ENCODE results near the gene GNG2.

The GNG2 gene

DNA sequence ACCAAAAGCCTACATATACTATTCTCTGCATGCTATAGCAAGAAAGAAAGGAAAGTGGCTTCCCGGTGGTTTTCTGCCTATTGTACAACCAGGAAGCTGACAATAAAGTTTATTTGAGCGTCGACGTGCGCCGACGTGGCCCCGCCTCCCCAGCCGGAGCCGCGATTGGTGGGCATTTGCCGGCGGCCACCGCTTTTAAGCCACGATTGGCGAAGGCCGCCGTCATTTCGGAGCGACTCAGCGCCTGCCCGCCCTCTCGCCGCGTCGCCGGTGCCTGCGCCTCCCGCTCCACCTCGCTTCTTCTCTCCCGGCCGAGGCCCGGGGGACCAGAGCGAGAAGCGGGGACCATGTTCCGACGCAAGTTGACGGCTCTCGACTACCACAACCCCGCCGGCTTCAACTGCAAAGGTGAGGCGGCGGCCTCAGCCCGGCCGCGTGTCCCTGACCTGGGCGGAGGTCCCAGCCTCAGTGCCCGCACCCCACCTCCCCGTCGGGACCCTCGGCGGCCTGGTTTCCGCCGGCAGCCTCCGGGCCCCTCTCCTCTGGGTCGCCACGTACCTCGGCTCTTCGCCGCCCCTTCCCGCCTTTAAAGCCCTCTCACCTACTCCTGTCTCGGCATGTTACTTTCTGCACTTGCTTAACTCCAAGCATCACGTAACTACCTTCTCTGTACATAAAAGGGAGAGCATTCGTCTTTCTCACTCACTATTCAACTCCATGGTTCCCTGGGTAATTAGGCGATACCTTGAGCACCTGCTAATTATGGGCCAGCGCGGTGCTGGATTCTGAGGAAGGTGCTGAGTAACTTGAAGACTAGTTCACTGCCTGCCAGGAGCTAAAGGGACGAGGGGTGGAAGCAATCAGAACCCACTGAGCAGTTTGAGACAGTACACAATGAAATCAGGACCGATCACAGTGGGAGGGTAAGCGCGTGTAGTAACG is 129.2 kb downstream of the GNG2 start, which contains the start of gene RTRAF (continued):
- TF ChIP-seq SP2 (tag by site-specific recombination; IDR thresholded peaks at IDR 0.05) = peak; percentile 94
- no peak for TF ChIP-seq ZNF146 (tag by site-specific recombination; IDR thresholded peaks at IDR 0.05)
- TF ChIP-seq ZNF24 (tag by site-specific recombination; IDR thresholded peaks at IDR 0.05) = no peak
- TF ChIP-seq ZNF132 (tag by site-specific recombination; IDR thresholded peaks at IDR 0.05; ENCODE audit: borderline replicate concordance) = no peak
- no peak for TF ChIP-seq EGR2 (tag by site-specific recombination; IDR thresholded peaks at IDR 0.05; ENCODE audit: low read depth)
- TF ChIP-seq GLI2 (tag by site-specific recombination; IDR thresholded peaks at IDR 0.05; ENCODE audit: borderline replicate concordance, low read depth) = no peak
- TF ChIP-seq, protein P1, sequence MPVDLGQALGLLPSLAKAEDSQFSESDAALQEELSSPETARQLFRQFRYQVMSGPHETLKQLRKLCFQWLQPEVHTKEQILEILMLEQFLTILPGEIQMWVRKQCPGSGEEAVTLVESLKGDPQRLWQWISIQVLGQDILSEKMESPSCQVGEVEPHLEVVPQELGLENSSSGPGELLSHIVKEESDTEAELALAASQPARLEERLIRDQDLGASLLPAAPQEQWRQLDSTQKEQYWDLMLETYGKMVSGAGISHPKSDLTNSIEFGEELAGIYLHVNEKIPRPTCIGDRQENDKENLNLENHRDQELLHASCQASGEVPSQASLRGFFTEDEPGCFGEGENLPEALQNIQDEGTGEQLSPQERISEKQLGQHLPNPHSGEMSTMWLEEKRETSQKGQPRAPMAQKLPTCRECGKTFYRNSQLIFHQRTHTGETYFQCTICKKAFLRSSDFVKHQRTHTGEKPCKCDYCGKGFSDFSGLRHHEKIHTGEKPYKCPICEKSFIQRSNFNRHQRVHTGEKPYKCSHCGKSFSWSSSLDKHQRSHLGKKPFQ (tag by site-specific recombination; IDR thresholded peaks at IDR 0.05) = no peak
- no peak for TF ChIP-seq ZNF157 (tag by site-specific recombination; IDR thresholded peaks at IDR 0.05)
- no peak for TF ChIP-seq ZSCAN23 (tag by site-specific recombination; IDR thresholded peaks at IDR 0.05)
- no peak for TF ChIP-seq ZNF350 (tag by site-specific recombination; IDR thresholded peaks at IDR 0.05)
- TF ChIP-seq ZNF596 (tag by site-specific recombination; IDR thresholded peaks at IDR 0.05) = peak; percentile 57
- no peak for TF ChIP-seq ZNF48 (tag by site-specific recombination; IDR thresholded peaks at IDR 0.05)
- no peak for TF ChIP-seq BCL11A (tag by site-specific recombination; IDR thresholded peaks at IDR 0.05; ENCODE audit: low read depth)
- TF ChIP-seq ZNF174 (tag by site-specific recombination; IDR thresholded peaks at IDR 0.05) = no peak
- TF ChIP-seq, protein P2, sequence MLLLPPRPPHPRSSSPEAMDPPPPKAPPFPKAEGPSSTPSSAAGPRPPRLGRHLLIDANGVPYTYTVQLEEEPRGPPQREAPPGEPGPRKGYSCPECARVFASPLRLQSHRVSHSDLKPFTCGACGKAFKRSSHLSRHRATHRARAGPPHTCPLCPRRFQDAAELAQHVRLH (tag by site-specific recombination; IDR thresholded peaks at IDR 0.05) = no peak
- TF ChIP-seq, protein P3, sequence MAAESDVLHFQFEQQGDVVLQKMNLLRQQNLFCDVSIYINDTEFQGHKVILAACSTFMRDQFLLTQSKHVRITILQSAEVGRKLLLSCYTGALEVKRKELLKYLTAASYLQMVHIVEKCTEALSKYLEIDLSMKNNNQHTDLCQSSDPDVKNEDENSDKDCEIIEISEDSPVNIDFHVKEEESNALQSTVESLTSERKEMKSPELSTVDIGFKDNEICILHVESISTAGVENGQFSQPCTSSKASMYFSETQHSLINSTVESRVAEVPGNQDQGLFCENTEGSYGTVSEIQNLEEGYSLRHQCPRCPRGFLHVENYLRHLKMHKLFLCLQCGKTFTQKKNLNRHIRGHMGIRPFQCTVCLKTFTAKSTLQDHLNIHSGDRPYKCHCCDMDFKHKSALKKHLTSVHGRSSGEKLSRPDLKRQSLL (tag by site-specific recombination; IDR thresholded peaks at IDR 0.05) = 0 out of 2 replicates have a peak, but pooled peaks have one; percentile 8
- TF ChIP-seq, protein P4, sequence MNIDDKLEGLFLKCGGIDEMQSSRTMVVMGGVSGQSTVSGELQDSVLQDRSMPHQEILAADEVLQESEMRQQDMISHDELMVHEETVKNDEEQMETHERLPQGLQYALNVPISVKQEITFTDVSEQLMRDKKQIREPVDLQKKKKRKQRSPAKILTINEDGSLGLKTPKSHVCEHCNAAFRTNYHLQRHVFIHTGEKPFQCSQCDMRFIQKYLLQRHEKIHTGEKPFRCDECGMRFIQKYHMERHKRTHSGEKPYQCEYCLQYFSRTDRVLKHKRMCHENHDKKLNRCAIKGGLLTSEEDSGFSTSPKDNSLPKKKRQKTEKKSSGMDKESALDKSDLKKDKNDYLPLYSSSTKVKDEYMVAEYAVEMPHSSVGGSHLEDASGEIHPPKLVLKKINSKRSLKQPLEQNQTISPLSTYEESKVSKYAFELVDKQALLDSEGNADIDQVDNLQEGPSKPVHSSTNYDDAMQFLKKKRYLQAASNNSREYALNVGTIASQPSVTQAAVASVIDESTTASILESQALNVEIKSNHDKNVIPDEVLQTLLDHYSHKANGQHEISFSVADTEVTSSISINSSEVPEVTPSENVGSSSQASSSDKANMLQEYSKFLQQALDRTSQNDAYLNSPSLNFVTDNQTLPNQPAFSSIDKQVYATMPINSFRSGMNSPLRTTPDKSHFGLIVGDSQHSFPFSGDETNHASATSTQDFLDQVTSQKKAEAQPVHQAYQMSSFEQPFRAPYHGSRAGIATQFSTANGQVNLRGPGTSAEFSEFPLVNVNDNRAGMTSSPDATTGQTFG (tag by site-specific recombination; IDR thresholded peaks at IDR 0.05; ENCODE audit: borderline replicate concordance) = no peak
- TF ChIP-seq, protein P5, sequence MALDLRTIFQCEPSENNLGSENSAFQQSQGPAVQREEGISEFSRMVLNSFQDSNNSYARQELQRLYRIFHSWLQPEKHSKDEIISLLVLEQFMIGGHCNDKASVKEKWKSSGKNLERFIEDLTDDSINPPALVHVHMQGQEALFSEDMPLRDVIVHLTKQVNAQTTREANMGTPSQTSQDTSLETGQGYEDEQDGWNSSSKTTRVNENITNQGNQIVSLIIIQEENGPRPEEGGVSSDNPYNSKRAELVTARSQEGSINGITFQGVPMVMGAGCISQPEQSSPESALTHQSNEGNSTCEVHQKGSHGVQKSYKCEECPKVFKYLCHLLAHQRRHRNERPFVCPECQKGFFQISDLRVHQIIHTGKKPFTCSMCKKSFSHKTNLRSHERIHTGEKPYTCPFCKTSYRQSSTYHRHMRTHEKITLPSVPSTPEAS (tag by site-specific recombination; IDR thresholded peaks at IDR 0.05) = no peak
- TF ChIP-seq YY1 (tag by site-specific recombination; IDR thresholded peaks at IDR 0.05) = peak; percentile 50; the same call in 1 of the 2 replicates
- TF ChIP-seq ZNF366 (tag by site-specific recombination; conservative IDR thresholded peaks at IDR 0.05) = 0 out of 2 replicates have a peak, but pooled peaks have one; percentile 5
- TF ChIP-seq, protein P6, sequence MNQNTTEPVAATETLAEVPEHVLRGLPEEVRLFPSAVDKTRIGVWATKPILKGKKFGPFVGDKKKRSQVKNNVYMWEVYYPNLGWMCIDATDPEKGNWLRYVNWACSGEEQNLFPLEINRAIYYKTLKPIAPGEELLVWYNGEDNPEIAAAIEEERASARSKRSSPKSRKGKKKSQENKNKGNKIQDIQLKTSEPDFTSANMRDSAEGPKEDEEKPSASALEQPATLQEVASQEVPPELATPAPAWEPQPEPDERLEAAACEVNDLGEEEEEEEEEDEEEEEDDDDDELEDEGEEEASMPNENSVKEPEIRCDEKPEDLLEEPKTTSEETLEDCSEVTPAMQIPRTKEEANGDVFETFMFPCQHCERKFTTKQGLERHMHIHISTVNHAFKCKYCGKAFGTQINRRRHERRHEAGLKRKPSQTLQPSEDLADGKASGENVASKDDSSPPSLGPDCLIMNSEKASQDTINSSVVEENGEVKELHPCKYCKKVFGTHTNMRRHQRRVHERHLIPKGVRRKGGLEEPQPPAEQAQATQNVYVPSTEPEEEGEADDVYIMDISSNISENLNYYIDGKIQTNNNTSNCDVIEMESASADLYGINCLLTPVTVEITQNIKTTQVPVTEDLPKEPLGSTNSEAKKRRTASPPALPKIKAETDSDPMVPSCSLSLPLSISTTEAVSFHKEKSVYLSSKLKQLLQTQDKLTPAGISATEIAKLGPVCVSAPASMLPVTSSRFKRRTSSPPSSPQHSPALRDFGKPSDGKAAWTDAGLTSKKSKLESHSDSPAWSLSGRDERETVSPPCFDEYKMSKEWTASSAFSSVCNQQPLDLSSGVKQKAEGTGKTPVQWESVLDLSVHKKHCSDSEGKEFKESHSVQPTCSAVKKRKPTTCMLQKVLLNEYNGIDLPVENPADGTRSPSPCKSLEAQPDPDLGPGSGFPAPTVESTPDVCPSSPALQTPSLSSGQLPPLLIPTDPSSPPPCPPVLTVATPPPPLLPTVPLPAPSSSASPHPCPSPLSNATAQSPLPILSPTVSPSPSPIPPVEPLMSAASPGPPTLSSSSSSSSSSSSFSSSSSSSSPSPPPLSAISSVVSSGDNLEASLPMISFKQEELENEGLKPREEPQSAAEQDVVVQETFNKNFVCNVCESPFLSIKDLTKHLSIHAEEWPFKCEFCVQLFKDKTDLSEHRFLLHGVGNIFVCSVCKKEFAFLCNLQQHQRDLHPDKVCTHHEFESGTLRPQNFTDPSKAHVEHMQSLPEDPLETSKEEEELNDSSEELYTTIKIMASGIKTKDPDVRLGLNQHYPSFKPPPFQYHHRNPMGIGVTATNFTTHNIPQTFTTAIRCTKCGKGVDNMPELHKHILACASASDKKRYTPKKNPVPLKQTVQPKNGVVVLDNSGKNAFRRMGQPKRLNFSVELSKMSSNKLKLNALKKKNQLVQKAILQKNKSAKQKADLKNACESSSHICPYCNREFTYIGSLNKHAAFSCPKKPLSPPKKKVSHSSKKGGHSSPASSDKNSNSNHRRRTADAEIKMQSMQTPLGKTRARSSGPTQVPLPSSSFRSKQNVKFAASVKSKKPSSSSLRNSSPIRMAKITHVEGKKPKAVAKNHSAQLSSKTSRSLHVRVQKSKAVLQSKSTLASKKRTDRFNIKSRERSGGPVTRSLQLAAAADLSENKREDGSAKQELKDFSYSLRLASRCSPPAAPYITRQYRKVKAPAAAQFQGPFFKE (tag by site-specific recombination; IDR thresholded peaks at IDR 0.05; ENCODE audit: borderline replicate concordance) = no peak
- no peak for TF ChIP-seq ZNF791 (tag by site-specific recombination; IDR thresholded peaks at IDR 0.05)
